ENCODE results near the gene PNPLA7.

DNA sequence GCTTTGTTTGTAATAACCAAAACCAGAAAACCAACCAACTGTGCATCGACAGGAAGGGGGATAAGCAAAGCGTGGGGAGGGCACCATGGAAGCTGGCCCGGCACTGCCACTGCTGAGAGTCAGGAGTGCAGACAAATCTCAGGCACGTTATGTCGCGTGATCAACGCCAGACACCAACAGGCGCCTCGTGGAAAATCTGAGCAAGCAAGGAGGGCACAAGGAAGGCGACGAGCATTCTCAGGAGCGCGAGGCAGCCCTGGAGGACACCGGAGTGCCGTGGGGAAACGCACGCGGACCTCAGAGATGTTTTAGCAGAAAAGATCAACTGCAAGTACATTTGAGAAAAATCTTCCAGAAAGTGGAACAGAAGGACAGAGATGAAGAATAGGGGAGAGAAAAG, 75.9 kb downstream of the PNPLA7 start:
- TF ChIP-seq EZH2 (IDR thresholded peaks at IDR 0.05) (no peak), POLR2AphosphoS5 (IDR thresholded peaks at IDR 0.05; ENCODE audit: borderline replicate concordance, low read depth, low read length) (no peak), FOXP2 (optimal IDR thresholded peaks at IDR 0.05; ENCODE audit: control extremely low read depth, extremely low read length, insufficient read depth) (no peak)

Data from SK-N-MC (cell line).